HPDE6-E6E7 (cell line): ENCODE measurements around the gene MRPL49.
A peak's percentile ranks its signal among the peaks of the same experiment; 100 is the strongest.

ENCODE experiments used
- DNase-seq: peaks from one replicate; pipeline ENCODE4 v3.0.0; 2011; ENCODE audit warnings: missing footprints; ENCODE audit errors: extremely low spot score

MRPL49 gene

DNA sequence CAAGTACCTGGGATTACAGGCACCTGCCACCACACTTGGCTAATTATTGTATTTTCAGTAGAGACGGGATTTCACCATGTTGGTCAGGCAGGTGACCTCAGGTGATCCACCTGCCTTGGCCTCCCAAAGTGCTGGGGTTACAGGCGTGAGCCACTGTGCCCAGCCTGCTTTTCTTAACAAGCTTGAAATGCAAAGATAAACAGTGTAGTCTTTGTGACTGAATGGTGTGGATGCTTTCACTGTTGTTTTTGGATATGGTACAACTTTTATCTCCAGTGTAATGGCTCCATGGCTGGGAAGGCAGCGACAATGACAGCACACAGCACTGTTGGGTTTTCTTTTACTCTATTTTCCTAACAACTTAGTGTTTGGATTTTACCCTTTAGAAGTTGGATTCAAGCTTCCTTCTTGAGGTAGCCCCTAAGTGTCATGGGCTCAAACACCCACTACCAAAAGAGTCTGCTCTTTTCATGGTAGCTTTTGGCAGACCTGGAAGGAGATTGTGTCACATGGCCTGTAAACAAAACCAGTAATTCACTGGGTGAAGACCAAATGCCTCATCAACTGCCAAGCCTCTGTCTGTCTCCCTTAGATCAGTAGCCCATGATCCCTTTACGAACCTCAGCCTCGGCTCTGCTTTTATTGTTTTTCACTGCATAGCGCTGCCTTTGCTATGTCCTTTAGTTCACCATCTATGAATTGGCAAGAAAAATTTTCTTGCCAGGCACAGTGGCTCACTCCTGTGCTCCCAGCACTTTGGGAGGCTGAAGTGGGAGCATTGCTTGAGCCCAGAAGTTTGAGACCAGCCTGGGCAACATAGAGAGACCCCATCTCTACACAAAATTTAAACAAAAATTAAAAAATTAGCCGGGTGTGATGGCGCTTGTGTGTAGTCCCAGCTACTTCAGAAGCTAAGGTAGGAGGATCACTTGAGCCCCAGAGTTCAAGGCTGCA lies 19.7 kb upstream of the MRPL49 start:
- no peak for DNase-seq

DNA sequence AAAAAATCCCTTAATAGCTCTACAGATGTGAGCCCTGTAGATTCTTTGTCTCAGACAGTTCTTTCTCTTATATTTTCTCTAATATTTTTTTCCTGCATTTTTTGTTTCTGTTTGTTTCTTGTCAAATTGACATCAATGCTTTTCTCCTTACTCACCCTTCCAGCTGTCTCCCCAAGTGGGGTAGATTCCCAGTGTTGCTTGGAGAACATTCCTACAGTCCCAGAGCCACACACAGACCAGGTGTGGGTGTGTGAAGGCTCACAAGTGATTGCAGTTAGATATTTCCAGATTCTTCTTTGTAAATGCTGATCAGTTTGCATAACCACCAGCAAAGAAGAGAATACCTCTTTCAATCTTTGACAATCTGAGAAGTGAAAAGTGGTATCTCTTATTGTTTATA lies 18.6 kb upstream of the MRPL49 start:
- no peak for DNase-seq

DNA sequence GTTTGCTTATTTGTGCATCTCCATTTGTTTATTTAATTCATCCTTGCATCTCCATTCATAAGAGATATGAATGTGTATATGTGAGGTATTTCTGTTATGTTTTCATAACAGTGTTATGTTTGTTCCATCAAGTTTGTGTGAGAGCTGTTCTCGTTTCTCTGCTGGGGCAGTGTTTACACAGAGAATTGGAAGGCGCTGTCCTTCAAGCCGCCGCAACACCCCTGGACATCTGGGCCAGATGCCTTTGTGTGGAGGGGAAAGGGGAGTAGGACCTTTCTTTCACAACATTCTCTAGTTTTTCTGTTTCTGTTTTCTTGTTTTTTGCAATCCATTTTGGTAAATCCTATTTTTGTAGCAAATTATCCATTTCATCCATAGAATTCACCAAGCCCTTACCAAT lies 17.5 kb upstream of the MRPL49 start:
- no peak for DNase-seq

DNA sequence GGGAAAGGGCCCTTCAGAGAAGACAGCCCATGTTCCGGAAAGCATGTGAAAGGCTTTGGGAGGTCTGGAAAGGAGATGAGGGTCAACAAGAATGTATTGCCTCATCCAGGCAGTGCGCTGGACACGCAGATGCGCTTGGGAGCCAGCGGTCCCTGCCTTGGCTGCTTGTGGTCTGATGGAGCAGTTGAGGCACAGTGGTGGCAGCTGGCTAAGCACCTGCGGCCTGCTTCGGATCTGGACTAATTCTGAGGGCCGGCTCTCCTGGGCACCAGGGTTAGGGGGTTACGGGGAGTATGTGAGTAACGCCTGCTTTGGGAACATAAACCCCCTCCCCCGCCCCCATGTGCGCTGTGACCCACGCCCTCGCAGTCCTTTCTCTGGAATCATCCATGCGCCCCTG lies 15.0 kb upstream of the MRPL49 start:
- DNase-seq, result no peak

DNA sequence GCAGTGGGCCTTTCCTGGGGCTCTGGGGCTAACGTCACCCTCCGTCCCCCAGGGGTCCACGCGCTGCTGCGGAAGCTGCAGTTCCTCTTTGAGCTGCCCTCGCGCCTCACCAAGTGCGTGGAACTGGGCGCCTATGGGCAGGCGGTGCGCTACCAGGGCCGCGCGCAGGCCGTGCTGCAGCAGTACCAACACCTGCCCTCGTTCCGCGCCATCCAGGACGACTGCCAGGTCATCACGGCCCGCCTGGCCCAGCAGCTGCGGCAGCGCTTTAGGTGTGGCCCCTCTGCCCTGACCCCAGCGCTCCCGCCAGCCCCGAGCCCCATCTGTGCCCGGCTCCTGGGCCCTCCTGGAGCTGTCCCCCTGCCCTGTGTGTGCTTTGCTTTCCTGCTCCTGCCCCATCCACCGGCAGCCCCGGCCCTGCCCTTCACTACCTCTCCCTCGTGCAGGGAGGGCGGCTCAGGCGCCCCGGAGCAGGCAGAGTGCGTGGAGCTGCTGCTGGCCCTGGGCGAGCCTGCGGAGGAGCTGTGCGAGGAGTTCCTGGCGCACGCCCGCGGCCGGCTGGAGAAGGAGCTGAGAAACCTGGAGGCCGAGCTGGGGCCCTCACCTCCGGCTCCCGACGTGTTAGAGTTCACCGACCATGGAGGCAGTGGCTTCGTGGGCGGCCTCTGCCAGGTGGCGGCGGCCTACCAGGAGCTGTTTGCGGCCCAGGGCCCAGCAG lies 14.2 kb upstream of the MRPL49 start:
- DNase-seq, result no peak

DNA sequence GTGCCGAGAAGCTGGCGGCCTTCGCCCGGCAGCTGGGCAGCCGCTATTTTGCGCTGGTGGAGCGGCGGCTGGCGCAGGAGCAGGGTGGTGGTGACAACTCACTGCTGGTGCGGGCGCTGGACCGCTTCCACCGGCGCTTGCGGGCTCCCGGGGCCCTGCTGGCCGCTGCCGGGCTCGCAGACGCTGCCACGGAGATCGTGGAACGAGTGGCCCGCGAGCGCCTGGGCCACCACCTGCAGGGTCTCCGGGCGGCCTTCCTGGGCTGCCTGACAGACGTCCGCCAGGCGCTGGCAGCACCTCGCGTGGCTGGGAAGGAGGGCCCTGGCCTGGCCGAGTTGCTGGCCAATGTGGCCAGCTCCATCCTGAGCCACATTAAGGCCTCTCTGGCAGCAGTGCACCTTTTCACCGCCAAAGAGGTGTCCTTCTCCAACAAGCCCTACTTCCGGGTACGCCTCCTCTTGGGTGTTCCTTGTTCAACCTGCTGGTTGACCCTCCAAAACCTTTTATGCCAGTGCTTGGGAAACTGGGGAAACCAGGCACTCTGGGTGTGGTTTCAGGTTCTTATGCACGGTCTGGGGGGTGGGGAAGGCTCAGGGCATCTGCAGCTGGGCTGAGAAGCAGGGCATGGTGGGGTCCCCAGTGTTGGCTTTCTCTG lies 13.5 kb upstream of the MRPL49 start:
- DNase-seq, result no peak

DNA sequence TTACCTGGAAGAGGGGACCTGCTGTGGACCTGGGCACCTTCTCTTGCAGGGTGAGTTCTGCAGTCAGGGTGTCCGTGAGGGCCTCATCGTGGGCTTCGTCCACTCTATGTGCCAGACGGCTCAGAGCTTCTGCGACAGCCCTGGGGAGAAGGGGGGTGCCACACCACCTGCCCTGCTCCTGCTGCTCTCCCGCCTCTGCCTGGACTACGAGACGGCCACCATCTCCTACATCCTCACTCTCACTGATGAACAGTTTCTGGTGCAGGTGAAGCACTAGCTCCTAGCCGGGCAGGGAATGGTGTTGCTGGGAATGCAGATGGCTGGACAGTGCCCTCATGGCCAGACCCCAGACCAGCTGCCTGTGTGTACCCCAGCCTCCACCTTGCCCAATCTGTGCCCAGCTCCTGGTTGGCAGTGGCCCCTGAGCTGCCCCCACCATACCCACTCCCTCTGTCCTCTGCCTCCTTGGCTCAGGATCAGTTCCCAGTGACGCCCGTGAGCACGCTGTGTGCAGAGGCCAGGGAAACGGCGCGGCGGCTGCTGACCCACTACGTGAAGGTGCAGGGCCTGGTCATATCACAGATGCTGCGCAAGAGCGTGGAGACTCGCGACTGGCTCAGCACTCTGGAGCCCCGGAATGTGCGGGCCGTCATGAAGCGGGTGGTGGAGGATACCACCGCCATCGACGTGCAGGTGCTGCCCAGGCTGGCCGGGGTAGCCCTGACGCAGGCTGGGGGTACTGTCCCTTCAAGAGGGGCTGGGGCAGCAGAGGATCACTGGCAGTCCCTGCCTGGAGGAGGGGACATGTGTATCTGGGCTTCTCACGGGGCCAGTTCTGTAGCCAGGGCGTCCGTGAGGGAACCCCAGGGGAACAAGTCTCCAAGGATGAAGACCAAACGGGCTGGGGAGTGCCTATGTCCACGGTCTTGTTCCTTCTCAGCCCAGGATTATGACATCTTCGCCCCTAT lies 12.6 kb upstream of the MRPL49 start:
- no peak for DNase-seq

DNA sequence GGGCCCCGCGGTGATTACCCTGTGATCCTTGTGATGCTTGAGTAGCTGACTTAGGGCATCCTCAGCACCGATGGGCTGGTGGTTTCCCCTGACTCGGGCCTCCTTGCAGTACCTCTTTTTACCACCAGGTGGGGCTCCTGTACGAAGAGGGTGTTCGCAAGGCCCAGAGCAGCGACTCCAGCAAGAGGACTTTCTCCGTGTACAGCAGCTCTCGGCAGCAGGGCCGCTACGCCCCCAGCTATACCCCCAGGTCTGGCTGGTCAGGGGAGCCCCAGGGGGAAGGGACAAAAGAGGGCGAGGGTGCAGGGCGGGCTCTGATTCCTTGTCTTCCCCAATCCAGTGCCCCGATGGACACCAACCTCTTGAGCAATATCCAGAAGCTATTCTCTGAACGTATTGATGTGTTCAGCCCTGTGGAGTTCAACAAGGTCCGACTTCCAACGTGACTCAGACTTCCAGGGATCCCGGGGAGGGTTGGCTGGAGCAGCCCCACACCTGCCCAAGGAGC lies 11.7 kb upstream of the MRPL49 start:
- peak; percentile 86 for DNase-seq

DNA sequence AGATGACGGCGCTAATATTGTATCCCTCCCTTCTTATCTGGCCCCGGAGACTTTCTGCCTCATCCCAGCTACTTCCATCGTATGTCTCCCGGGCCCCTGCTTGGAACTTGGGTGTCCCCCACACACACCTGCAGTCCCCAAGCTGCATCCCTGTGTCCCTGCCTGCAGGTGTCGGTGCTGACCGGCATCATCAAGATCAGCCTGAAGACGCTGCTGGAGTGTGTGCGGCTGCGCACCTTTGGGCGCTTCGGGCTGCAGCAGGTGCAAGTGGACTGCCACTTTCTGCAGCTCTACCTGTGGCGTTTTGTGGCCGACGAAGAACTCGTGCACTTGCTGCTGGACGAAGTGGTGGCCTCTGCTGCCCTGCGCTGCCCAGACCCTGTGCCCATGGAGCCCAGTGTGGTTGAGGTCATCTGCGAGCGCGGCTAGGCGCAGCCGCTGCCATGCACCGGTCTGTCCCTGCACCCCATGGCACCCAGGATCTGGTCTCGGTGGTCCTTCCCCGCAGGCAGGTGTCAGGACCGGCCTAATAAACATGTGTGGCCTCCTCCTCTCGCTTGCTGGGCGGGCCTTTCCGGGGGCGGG lies 10.9 kb upstream of the MRPL49 start:
- no peak for DNase-seq

DNA sequence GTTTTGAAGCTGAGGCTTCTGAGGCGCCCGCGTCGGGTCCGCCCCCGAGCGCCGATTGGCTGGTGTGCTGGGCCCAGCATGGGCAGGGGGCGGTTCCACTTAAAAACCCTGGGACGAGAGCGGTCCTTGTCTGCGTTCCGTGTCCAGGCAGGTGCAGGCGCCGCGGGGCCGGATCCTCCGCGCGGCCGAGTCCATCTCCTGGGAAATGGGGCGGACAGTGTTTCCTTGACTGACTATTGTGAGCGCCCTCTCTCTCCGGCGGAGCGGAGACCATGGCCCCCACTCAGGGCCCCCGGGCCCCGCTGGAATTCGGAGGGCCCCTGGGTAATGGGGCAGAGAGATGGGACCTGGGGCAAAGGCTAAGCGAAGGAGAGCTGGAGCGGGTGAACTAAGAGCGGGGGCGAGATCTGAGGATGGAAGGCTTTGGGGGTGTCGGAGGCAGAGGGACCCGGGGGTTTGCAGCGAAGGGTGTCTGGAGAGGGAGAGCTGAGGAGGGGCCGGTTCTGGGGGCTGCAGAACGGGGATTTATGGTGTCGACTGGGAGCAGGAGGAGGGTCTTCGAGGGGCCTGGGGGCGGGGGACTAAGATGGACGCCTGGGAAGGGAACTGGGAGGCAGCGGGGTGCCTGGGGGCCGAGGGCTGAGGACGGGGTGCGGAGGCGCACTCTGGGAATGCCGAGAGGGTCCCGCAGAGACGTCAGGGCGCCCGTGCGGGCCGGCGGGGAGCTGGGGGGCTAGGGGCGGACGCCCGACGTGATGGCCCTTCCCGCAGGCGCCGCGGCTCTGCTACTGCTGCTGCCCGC lies 10.2 kb upstream of the MRPL49 start, which contains the start of gene TM7SF2:
TM7SF2 (plus strand) TSS at position 129 of the 802 bp plus-strand sequence; CDS start at position 273, 144 bp downstream.
- peak; percentile 94 for DNase-seq

DNA sequence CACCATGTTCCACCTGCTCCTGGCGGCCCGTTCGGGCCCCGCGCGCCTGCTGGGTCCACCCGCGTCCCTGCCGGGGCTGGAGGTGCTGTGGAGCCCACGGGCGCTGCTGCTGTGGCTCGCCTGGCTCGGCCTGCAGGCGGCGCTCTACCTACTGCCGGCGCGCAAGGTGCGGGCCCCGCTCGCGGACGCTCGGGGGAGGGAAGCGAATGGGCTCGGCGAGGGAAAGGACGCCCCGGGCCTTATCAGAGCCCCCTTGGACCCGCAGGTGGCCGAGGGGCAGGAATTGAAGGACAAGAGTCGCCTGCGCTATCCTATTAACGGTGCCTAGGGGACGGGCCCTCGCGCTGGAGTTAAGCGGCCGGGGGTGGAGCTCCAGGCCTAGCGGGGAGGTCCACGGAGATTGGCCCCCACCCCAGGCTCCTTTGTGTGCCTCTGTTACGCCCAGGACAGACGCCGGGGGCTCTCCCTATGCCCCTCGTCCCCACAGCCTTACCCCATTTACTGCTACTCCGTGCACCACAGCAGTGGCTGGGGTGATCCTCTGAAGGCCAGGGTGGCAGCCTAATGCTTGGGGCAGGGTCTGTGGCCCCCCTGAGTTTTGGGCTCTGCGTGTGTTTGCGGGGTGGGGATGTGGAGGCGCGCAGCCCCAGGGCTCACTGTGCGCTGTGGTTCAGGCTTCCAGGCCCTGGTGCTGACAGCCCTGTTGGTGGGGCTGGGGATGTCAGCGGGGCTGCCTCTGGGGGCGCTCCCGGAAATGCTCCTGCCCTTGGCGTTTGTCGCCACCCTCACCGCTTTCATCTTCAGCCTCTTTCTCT lies 9.4 kb upstream of the MRPL49 start:
- DNase-seq, result no peak

DNA sequence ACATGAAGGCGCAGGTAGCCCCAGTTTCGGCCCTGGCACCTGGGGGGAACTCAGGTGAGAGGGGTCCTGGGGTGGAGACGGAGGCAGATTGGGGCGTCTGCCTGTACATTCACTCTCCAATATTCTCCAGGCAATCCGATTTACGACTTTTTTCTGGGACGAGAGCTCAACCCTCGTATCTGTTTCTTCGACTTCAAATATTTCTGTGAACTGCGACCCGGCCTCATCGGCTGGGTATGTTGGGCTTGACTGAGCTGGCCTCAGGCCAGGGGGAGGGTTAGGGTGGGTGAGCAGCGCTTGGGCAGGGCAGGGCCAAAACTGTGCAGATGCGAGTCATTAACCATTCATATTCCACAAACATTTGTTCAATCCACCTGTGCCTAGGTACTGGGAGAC lies 8.8 kb upstream of the MRPL49 start:
- DNase-seq, result no peak

DNA sequence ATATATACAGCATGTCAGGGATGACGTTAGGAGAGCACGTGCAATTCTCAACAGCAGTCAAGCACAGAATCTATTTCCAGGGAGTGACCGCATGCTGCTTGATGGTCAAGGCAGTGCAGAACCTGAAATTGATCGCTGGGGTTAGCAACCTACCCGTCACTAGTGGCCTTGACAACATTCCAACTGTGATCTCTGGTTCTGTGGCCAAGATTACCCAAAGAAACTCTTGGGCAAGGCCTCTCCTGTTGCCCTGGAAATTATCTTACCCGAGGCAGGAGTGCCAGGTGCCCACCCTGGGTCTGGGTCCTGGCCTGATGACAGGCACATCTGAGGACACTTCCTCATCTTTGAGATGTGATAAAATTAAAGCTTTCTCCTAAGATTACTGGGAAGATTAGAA lies 8.3 kb upstream of the MRPL49 start:
- DNase-seq, result no peak

DNA sequence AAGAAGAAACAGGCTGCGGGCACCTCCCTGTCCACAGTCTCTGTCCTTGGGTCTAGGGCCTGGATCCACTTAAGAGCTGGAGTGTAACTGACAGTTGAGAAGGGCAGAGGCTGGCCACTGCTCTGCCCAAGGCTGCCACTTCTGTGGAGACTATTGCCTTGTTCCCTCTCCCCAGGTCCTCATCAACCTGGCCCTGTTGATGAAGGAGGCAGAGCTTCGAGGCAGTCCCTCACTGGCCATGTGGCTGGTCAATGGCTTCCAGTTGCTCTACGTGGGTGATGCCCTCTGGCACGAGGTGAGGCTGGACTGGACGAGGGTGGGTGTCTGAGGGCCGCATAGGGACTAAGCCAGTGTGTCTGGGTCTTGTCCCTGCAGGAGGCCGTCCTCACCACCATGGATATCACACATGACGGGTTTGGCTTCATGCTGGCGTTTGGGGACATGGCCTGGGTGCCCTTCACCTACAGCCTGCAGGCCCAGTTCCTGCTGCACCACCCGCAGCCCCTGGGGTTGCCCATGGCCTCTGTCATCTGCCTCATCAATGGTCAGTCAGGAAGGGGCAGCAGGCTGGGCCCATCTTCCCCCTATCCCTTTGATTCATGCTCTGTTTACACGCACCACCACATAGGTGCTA lies 7.5 kb upstream of the MRPL49 start:
- no peak for DNase-seq

DNA sequence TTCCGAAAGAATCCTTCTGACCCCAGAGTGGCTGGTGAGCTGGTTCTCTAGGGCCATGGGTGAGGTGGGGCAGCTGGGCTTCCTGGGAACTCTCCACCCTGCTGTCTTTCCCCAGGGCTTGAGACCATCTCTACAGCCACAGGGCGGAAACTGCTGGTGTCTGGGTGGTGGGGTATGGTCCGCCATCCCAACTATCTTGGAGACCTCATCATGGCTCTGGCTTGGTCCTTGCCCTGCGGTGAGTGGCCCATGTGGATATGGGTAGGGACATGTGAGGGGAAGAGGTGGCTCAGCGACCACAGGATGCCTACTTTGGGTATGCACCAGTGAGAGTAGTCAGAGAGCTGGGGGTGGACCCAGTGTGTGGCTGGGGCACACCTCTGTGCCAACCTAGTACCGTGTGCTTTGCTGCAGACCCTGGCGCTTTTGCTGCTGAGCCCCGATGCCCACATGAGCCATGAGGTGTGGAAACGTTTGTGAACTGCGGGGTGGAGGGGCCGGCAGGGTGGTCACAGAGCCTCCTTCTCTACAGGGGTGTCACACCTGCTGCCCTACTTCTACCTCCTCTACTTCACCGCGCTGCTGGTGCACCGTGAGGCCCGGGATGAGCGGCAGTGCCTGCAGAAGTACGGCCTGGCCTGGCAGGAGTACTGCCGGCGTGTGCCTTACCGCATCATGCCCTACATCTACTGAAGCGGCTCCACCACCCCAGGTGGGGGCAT lies 6.6 kb upstream of the MRPL49 start:
- no peak for DNase-seq

DNA sequence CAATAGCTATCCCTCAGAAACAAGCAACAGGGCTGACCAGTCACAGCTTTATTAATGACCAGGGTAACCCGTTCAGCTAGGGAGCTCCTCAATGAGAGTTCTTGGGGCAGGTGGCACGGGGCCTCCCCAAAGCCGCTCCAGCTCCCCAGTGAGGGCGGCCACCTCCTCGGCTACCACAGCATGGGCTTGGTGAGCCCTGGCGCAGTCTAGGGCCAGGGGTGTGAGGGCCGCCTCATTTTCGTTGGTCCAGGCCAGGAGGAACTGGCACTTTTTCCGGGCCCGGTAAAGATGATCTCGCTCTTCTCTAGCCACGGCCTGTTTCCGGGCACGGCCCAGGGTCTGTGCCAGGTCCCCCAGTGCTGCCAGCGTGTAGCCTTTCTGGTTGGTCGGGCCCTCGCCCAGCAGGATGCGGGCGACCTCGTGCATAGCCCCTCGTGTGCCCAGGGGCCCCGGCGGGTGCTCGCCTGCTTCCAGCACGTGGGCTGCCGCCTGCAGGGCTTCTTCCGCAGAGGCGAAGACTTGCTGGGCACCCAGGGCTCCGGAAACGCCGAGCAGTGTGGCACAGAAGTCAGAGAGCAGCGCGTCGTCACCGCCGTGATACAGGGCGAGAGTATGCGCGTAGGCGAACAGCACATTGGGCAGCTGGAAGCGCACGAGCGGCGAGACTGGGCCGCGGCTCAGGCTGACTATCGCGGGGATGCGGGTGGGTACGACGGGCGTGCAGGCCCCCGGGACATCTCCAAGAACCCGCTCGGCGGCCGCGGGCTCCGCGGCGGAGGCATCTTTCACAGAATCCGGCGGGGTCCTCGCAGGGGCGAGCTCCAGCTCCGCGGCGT lies 5.5 kb upstream of the MRPL49 start:
- DNase-seq, result no peak
